ENCODE data around the gene SH3GLB2.

DNA sequence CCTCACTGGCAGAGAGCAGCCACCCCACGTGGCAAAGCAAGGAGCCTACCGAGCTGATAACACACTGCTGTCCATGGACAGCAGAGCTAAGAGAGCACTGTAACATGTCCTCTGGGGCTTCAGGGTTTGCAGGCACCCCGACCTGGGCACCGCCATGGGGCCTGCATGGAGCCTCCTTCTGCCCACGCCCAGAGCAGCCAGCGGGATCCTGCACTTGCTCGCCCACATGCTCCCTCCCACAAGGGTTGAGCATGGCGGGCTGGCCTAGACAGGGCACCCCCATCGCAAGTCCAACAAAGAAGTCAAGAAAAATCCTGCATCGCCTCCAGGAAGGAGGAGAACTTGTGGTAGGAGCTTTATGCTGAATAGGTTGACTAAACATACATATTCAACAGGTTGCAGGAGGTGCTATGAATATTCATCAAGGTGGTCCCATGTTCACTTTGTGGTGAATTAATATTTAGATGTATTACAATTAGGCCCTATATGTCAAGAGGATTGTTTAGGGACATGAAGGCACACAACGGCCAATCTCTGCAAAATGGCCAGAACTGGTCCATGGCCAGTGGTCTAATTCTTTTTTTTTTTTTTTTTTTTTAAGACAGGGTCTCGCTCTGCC is 4.5 kb upstream of the SH3GLB2 start:
- TF ChIP-seq, protein P1, sequence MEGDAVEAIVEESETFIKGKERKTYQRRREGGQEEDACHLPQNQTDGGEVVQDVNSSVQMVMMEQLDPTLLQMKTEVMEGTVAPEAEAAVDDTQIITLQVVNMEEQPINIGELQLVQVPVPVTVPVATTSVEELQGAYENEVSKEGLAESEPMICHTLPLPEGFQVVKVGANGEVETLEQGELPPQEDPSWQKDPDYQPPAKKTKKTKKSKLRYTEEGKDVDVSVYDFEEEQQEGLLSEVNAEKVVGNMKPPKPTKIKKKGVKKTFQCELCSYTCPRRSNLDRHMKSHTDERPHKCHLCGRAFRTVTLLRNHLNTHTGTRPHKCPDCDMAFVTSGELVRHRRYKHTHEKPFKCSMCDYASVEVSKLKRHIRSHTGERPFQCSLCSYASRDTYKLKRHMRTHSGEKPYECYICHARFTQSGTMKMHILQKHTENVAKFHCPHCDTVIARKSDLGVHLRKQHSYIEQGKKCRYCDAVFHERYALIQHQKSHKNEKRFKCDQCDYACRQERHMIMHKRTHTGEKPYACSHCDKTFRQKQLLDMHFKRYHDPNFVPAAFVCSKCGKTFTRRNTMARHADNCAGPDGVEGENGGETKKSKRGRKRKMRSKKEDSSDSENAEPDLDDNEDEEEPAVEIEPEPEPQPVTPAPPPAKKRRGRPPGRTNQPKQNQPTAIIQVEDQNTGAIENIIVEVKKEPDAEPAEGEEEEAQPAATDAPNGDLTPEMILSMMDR (conservative IDR thresholded peaks at IDR 0.05; ENCODE audit: low read depth in 2 of 2) = no peak
- no peak for TF ChIP-seq POLR2AphosphoS5 (IDR thresholded peaks at IDR 0.05; ENCODE audit: low read depth)
- no peak for TF ChIP-seq ZNF331 (CRISPR knock-in tag; IDR thresholded peaks at IDR 0.05; ENCODE audit: low read depth)
- TF ChIP-seq, protein P2, sequence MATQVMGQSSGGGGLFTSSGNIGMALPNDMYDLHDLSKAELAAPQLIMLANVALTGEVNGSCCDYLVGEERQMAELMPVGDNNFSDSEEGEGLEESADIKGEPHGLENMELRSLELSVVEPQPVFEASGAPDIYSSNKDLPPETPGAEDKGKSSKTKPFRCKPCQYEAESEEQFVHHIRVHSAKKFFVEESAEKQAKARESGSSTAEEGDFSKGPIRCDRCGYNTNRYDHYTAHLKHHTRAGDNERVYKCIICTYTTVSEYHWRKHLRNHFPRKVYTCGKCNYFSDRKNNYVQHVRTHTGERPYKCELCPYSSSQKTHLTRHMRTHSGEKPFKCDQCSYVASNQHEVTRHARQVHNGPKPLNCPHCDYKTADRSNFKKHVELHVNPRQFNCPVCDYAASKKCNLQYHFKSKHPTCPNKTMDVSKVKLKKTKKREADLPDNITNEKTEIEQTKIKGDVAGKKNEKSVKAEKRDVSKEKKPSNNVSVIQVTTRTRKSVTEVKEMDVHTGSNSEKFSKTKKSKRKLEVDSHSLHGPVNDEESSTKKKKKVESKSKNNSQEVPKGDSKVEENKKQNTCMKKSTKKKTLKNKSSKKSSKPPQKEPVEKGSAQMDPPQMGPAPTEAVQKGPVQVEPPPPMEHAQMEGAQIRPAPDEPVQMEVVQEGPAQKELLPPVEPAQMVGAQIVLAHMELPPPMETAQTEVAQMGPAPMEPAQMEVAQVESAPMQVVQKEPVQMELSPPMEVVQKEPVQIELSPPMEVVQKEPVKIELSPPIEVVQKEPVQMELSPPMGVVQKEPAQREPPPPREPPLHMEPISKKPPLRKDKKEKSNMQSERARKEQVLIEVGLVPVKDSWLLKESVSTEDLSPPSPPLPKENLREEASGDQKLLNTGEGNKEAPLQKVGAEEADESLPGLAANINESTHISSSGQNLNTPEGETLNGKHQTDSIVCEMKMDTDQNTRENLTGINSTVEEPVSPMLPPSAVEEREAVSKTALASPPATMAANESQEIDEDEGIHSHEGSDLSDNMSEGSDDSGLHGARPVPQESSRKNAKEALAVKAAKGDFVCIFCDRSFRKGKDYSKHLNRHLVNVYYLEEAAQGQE (IDR thresholded peaks at IDR 0.05; ENCODE audit: unreplicated experiment) = no peak
- no peak for TF ChIP-seq EZH2phosphoT487 (IDR thresholded peaks at IDR 0.05; ENCODE audit: unreplicated experiment)
- TF ChIP-seq EZH2 (IDR thresholded peaks at IDR 0.05; ENCODE audit: low read depth, unreplicated experiment) = no peak
- TF ChIP-seq, protein P3, sequence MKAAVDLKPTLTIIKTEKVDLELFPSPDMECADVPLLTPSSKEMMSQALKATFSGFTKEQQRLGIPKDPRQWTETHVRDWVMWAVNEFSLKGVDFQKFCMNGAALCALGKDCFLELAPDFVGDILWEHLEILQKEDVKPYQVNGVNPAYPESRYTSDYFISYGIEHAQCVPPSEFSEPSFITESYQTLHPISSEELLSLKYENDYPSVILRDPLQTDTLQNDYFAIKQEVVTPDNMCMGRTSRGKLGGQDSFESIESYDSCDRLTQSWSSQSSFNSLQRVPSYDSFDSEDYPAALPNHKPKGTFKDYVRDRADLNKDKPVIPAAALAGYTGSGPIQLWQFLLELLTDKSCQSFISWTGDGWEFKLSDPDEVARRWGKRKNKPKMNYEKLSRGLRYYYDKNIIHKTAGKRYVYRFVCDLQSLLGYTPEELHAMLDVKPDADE (IDR thresholded peaks at IDR 0.05) = no peak
- no peak for TF ChIP-seq CREB1 (CRISPR knock-in tag; IDR thresholded peaks at IDR 0.05; ENCODE audit: low read depth)
- TF ChIP-seq ZNF114 (CRISPR knock-in tag; IDR thresholded peaks at IDR 0.05) = no peak
- no peak for TF ChIP-seq JUNB (IDR thresholded peaks at IDR 0.05; ENCODE audit: unreplicated experiment)
- no peak for TF ChIP-seq NANOG (IDR thresholded peaks at IDR 0.05; ENCODE audit: borderline replicate concordance)
- TF ChIP-seq, protein P4, sequence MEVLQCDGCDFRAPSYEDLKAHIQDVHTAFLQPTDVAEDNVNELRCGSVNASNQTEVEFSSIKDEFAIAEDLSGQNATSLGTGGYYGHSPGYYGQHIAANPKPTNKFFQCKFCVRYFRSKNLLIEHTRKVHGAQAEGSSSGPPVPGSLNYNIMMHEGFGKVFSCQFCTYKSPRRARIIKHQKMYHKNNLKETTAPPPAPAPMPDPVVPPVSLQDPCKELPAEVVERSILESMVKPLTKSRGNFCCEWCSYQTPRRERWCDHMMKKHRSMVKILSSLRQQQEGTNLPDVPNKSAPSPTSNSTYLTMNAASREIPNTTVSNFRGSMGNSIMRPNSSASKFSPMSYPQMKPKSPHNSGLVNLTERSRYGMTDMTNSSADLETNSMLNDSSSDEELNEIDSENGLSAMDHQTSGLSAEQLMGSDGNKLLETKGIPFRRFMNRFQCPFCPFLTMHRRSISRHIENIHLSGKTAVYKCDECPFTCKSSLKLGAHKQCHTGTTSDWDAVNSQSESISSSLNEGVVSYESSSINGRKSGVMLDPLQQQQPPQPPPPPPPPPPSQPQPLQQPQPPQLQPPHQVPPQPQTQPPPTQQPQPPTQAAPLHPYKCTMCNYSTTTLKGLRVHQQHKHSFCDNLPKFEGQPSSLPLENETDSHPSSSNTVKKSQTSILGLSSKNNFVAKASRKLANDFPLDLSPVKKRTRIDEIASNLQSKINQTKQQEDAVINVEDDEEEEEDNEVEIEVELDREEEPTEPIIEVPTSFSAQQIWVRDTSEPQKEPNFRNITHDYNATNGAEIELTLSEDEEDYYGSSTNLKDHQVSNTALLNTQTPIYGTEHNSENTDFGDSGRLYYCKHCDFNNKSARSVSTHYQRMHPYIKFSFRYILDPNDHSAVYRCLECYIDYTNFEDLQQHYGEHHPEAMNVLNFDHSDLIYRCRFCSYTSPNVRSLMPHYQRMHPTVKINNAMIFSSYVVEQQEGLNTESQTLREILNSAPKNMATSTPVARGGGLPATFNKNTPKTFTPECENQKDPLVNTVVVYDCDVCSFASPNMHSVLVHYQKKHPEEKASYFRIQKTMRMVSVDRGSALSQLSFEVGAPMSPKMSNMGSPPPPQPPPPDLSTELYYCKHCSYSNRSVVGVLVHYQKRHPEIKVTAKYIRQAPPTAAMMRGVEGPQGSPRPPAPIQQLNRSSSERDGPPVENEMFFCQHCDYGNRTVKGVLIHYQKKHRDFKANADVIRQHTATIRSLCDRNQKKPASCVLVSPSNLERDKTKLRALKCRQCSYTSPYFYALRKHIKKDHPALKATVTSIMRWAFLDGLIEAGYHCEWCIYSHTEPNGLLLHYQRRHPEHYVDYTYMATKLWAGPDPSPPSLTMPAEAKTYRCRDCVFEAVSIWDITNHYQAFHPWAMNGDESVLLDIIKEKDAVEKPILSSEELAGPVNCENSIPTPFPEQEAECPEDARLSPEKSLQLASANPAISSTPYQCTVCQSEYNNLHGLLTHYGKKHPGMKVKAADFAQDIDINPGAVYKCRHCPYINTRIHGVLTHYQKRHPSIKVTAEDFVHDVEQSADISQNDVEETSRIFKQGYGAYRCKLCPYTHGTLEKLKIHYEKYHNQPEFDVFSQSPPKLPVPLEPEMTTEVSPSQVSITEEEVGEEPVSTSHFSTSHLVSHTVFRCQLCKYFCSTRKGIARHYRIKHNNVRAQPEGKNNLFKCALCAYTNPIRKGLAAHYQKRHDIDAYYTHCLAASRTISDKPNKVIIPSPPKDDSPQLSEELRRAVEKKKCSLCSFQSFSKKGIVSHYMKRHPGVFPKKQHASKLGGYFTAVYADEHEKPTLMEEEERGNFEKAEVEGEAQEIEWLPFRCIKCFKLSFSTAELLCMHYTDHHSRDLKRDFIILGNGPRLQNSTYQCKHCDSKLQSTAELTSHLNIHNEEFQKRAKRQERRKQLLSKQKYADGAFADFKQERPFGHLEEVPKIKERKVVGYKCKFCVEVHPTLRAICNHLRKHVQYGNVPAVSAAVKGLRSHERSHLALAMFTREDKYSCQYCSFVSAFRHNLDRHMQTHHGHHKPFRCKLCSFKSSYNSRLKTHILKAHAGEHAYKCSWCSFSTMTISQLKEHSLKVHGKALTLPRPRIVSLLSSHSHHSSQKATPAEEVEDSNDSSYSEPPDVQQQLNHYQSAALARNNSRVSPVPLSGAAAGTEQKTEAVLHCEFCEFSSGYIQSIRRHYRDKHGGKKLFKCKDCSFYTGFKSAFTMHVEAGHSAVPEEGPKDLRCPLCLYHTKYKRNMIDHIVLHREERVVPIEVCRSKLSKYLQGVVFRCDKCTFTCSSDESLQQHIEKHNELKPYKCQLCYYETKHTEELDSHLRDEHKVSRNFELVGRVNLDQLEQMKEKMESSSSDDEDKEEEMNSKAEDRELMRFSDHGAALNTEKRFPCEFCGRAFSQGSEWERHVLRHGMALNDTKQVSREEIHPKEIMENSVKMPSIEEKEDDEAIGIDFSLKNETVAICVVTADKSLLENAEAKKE (CRISPR knock-in tag; IDR thresholded peaks at IDR 0.05) = no peak
